HG03469 (cell line): ENCODE measurements around the gene ZP1.

Experiments
- ATAC-seq: cut with Tn5 transposase; IDR thresholded peaks from one replicate; pipeline ENCODE4 v1.9.1; 2021; ENCODE audit warnings: mild to moderate bottlenecking, moderate library complexity, moderate number of reproducible peaks; ENCODE audit not compliant: unreplicated experiment

ZP1 gene

GRCh38 chr11:60873533-60873932, 6.2 kb downstream of the ZP1 start:
- ATAC-seq, result no peak

- no peak for ATAC-seq
Observed at GRCh38 chr11:60874421-60875365, 7.4 kb downstream of the ZP1 start.

DNA sequence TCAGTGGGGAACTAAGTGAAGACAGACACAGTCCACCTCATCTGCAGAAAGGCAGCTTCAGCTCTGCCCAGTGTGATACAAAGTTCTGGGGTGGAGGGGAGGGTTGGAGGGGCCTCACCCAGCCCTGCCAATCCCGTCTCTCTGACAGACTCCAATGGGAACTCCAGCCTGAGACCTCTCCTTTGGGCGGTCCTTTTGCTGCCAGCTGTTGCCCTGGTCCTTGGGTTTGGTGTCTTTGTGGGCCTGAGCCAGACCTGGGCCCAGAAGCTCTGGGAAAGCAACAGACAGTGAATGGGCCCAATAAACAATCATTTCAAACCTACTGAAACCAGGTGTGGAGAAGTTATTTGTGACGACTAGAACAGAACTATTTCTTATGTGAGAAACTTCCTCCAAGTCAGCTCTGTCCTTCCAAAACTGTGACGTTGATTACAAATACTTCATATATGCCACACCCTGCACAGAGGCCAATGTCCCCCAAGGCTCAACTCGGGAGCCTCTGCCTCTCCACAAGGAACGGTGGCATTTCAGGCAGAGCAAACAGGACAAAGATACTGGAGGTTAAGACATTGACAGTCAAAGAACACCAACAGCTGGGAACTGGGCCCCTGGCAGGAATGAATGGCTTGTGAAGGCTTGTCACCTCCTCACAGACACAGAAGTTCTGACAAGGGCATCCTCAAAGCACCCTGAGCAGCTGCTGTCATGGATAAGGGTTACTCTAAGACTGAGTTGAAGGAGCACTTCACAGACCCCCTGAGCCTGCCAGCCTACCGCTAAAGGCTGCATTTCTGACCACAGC, 8.2 kb downstream of the ZP1 start:
- no peak for ATAC-seq

DNA sequence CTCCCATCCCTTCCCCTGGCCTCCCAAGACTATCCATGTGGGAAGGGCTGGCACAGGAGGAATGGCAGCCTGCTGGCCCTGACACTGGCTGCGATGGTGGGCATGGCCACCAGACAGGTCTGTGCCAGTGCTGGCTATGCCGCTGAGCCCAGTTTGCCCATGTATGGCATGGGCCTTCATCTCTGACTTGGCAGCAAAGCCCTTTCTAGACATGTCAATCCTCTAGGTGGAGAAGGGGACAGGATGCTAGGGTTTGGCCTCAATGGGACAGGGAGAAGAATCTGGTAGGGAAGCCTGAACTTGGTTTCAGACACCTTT, 8.8 kb downstream of the ZP1 start:
- no peak for ATAC-seq

DNA sequence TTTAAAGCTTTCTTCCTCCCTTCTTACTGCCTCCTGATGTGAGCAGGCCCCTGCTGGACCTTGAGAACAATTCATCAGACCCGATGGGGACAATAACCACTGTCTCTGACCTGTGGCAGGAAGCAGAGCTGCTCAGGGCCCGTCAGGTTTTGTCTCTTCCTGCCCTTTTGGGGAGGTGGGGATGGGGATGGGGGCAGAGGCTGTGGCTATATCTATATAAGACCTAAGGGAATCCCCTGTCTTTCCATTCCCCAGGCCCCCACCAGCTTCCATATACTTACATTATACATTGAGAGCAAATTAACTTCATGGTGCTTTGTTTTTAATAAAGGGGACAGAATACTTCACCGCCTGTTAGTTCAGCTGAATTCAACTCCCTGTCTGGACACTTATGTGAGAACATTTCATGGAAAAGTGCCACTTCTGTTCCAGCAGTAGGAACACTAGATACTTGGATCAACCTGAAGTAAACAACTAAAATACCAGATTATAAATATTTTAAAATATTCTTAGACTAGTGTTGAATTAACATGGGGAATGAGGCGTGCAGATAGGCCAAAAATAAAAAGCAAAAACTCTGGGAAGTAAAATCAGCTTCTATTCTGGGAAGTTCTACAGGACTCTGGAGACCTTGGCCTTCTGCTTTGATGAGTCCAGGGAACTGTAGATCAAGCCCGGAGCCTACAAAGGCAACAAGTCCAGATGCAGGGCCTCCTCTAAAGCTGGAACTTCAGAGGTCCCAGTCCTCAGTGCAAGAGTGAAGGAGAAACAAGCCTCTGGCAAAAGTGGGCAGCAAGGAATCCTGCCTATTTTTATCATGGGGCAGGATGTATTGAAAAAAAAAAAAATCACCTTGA, 11.1 kb downstream of the ZP1 start:
- no peak for ATAC-seq

GRCh38 chr11:60879104-60879503, 11.8 kb downstream of the ZP1 start:
- ATAC-seq, result no peak

DNA sequence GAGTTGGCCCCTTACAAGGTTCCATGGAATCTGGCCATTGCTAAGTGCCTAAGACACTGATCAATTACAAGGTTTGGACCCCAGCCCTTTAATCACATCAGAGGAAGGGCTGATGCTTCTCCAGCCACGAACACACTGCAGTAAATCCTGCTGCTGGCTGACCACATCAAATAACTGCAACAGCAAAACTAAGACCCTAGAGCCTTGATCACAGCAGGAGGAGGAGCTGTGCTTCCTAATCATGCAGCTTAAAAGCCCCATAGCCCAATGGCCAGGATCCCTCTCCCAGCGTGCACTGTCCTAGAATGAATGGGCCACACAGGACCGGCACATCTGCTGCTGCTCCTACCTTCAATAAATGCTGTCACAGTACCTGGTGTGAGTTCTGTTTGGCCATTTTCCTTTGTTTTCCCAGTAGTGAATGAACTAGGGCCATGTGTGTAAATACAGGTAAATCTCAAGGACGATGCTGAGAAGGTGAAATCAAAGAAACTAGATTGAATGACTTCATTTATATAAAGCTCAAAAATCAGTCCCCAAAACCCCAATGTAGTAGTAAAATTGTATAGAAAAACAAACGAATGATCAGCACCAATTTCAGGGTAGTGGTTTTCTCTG, 12.7 kb downstream of the ZP1 start:
- no peak for ATAC-seq

DNA sequence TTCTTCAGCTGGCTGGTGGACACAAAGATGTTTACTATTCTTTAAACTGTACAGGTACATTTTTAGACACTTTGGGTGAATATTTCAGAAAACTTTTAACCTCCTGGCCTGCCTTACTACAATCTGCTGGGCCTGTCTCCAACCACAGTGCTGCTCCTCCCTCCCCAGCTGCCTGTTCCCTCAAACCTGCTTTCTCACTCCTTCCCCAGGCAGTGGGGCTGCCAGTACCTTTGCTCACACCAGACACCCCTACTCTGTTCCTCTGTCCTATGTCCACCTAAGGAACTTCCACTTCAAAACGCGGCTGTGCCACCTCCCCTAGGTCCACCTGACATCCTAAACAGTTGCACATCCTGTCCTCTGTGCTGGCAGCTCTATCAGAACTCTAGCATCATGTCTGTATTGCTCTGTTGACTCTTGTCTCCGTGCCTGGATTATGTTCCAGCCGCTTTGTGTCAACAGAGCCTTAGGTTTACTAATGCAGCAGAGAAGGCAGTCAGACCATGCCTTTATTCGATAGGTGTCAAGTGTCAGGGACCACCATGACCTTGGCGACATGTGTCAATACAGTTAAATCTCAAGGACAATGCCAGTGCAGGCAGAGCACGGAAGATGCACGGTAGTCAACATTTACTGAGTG, 13.4 kb downstream of the ZP1 start:
- ATAC-seq, result no peak

GRCh38 chr11:60887556-60887955, 20.2 kb downstream of the ZP1 start:
- ATAC-seq, result no peak

- no peak for ATAC-seq
Observed at GRCh38 chr11:60889869-60890311, 22.5 kb downstream of the ZP1 start.

GRCh38 chr11:60890696-60891095, 23.4 kb downstream of the ZP1 start:
- ATAC-seq, result no peak

DNA sequence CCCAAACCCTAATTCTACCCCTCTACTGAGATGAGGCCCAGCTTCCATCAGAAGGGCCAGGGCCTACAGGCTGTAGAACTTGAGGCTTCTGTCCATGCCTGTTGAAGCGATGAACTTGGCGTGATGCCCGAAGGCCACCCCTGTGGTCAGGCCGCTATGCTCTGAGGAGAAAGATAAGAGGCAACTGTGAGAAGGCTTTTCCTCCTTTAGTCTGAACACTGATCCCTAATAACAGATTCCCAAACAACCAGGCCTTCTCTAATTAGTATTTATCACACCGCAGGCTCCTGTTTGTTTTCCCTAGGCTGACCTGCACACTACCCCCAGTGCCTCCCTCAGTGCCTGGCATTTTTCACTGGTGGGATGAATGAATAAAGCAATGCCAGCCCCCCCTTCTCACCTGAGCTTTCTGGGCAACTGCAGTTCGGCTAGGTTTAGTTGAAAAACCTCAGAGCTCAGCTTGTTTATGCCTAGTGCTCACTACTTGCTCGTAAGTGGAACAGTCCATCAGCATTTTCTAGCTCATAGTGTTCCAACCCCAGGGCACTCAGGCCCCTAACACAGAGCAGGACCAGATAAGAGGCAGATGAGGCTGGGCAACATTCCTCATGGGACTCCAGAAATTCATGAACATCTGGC, 23.9 kb downstream of the ZP1 start:
- no peak for ATAC-seq

GRCh38 chr11:60895687-60896086, 28.3 kb downstream of the ZP1 start:
- no peak for ATAC-seq

GRCh38 chr11:60897496-60897895, 30.2 kb downstream of the ZP1 start:
- ATAC-seq, result no peak

- ATAC-seq, result no peak
Observed at GRCh38 chr11:60899046-60899936, 31.9 kb downstream of the ZP1 start.

DNA sequence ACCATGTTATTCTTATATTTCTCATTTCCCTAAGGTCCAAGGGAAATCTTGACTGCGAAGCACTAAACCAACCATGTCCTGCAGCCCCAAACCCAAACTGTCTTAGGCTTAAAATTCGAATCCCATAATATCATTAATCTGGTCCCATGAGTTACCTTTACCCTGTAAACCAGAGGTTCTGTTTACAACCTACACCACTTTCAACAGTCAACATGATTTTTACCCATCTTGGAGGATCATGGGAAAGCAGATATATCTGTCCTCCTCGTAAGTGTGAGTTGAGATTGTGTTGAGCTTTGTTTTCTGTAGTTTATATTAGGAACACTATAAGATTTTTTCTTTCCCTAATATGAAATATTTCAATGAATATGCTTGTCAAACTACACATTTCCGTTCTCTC, 32.6 kb downstream of the ZP1 start:
- ATAC-seq, result no peak

- ATAC-seq, result no peak
Observed at GRCh38 chr11:60900673-60901404, 33.5 kb downstream of the ZP1 start.

DNA sequence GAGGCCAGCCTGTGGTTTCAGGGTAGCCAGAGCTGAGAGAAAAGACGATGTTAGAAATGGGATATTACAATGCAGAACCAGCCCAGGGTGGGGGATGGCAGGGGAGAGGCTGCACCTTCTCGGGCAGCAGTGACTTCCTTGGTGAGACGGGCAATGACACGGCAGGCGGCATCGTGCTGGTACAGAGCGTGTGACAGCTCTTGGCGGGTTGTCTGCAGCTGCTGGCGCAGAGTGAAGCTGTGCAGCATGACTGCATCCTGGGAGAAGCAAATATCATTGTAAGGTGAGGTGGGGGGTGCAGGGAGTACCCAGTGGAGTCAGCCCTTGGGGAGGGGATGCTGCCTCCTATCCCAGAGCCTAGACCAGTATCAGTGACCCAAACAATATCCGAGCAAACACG, 35.3 kb downstream of the ZP1 start:
- no peak for ATAC-seq
